Limb (tissue), 2 donors: ENCODE results near the gene MEGF11.

ENCODE experiments used
- DNase-seq, 2 donors: peaks; one replicate each; pipeline ENCODE4 v3.0.0-alpha.2; 2016; ENCODE audit errors: extremely low spot score in 2 of 2

MEGF11 gene

GRCh38 chr15:66240240-66240794 is 13.2 kb downstream of the MEGF11 start:
- no peak for DNase-seq

- DNase-seq = no peak
These were observed 14.0 kb downstream of the MEGF11 start for GRCh38 chr15:66239514-66239913.

DNA sequence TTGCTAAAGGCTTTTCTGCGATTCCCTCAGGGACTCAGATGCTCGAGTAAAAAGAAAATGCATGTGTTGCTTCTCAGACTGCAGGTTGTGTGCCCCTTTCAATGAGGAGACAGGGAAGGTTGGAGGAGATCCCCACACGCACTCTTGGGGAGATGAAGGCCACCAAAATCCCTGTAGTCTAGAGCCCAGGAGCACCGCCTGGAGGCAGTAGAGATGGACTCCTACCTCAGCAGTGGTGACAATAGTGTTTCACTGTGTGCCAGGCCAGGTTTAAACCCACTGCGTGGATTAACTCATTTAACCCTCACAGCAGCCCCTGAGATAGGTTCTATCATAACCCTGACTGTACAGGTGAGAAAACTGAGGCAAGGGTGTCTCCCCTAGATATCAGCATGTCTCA is 15.2 kb downstream of the MEGF11 start:
- no peak for DNase-seq

DNA sequence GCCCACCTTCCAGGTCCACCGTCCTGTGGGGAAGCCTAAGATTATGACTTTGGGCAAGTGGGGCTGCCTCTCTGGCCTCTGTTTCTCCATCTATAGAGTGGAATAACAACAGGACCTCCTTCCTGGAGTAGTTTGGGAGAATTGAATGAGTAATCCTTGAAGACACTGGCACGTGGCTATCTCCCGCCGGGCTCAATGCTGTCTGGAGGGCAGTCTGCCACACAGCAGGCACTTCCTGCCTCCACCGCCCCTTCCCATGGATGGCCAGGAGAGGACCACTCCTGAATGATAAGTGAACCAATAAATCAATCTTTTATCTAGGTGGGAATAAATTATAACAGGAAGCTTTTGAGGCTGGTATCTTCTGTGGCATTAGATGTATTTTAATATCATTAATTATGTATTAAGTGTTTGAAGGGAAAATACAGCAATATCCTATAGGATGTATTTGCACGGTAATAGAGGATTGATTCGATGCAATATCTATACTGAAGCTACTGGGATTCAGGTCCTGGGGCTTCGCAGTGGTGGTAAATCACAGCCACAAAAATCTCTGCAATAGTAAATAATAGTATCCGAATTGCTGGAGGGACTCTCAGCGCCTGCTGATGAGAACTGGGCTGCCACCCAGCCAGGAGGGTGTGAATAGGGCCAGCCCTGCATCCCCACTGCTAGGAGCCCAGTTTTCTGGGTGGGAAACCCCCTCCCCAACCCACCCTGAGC is 15.9 kb downstream of the MEGF11 start:
- DNase-seq = no peak

- no peak for DNase-seq
These were observed 16.7 kb downstream of the MEGF11 start for GRCh38 chr15:66236806-66237375.

GRCh38 chr15:66235866-66236265 is 17.7 kb downstream of the MEGF11 start:
- no peak for DNase-seq

DNA sequence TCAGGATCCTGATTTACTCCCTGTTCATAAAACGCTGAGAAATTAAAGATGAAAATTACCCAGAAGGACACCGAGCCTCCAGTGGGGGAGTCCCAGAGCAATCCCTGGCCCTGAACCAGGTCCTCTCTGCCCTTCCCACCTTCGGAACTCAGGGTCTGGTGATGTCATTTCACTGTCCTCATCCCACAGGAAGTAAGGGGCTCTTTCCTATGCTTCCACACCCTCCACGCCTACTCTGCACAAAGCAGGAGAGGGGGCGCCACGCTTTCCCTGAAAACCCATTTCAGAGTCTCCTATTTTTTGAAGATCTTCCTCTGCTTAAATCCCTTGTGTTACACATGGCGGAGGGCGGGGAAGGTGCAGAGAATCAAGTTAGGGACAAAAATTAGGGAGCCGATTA is 18.8 kb downstream of the MEGF11 start:
- DNase-seq = no peak

DNA sequence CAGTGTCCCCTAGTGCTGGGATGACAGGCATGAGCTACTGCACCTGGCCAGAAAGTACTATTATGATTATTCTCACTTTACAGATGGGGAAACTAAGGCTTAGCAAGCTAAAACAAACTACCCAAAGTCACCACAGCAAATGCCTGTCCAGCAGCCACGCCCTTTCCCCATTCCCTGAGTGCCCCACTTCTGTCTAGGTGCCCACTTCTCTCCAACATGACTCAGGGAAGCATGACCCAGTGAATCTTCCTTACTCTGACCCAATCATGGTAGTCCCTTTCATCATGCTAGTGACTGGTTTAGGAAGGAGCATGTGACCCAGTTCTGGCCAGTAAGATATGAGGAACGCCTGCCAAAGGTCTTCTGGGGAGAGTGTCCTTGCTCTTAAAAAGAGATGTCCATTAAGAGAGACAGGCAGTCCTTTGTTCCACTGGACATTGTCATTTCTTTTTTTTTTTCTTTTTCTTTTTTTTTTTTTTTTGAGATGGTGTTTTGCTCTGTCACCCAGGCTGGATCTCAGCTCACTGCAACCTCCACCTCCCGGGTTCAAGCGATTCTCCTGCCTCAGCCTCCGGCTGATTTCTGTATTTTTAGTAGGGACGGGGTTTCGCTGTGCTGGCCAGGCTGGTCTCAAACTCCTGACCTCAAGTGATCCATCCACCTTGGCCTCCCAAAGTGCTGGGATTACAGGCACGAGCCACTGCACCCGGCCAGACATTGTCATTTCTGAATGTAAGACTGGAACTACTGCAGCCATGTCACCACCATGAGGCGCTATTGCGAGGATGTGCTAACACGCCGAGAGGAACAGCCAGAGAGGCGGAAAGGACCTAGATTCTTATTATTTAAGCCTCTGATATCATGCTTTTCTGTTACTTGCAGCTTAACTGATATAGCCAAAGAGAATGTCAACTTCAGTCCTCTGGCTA is 19.8 kb downstream of the MEGF11 start:
- DNase-seq = no peak

GRCh38 chr15:66232267-66232625 is 21.3 kb downstream of the MEGF11 start:
- no peak for DNase-seq

DNA sequence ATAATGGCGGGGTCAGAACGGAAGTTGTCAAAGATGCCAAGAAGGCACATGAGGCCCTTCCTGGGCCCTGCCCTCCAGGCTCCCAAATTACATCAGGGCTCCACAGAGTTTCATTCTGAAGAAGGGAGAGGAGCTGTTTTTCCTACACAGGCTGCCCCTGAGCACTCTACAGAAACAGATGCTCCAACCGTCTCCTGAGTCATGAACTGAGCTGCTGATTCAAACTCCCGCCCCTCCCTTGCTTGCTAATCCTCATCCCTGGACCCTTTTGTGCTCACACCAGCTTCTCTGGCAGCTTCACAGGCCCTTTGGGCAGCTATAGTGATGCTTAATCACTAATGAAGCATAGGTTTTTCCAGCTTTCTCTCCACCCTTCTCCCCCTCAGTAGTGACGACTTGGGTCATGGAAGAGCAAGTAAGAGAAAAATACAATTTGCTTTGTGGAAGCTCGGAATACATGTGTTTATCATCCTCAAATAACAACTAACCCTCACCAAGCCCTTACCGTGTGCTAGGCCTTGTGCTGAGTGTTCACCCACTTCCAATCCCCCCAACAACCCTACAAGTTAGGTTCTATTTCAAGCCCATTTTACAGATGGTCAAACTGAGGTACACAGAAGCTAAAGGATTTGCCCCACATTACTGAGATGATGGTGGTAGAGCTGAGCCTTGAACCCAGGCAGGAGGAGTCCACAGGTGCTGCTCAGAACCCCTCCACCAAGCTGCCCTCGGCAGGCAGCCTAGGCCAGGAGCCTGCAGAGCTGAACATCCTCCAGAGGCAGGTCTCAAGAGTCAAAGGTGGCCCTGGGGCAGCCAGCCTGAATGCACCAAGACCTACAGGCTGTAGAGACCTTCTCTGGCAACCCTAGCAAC is 21.9 kb downstream of the MEGF11 start:
- DNase-seq = no peak

GRCh38 chr15:66229790-66230465 is 23.6 kb downstream of the MEGF11 start:
- no peak for DNase-seq

- no peak for DNase-seq
These were observed 24.5 kb downstream of the MEGF11 start for GRCh38 chr15:66228807-66229735.

GRCh38 chr15:66226736-66227135 is 26.8 kb downstream of the MEGF11 start:
- DNase-seq = no peak

DNA sequence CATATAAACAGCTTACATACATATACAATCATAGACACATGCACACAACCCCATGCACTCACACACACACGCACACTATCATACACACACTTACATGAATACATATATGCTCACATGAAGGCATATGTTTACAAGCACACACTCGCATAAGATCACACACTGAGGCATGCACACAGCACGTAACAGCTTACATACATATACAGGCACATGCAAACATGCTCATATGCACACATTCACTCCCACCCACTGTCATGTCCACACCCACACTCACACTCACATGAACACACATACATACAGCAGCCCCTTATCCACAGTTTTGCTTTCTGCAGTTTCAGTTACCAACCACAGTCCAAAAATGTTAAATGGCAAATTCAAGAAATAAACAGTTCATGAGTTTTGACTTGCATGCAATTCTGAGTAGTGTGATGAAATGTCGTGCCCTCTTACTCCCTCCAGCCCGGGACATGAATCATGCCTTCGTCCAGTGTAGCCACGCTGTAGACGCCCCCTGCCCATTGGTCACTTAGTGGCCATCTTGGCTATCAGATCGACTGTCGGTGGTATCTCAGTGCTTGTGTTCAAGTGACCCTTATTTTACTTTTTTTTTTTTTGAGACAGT is 27.8 kb downstream of the MEGF11 start:
- DNase-seq = no peak

DNA sequence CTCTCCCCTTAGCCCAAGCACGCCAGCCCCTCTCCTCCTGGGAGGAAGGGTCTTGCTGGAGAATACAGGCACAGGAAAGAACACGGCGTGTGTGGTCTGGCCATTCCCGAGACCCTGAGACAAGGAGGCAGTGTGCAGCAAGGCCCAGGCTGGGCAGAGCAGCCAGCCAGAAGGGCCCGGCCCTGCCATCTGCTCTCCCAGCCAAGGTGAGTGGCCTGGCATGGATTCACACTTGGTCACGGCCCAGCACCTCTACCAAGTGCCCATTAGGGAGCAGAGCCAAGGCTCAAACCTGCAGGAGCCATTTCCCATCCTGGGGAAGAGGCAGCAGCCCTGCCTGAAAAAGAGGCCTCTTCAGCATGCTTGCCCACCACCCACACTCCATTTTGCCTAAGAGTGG is 28.6 kb downstream of the MEGF11 start:
- peak in 1 of 2 donors; percentile 47 for DNase-seq

DNA sequence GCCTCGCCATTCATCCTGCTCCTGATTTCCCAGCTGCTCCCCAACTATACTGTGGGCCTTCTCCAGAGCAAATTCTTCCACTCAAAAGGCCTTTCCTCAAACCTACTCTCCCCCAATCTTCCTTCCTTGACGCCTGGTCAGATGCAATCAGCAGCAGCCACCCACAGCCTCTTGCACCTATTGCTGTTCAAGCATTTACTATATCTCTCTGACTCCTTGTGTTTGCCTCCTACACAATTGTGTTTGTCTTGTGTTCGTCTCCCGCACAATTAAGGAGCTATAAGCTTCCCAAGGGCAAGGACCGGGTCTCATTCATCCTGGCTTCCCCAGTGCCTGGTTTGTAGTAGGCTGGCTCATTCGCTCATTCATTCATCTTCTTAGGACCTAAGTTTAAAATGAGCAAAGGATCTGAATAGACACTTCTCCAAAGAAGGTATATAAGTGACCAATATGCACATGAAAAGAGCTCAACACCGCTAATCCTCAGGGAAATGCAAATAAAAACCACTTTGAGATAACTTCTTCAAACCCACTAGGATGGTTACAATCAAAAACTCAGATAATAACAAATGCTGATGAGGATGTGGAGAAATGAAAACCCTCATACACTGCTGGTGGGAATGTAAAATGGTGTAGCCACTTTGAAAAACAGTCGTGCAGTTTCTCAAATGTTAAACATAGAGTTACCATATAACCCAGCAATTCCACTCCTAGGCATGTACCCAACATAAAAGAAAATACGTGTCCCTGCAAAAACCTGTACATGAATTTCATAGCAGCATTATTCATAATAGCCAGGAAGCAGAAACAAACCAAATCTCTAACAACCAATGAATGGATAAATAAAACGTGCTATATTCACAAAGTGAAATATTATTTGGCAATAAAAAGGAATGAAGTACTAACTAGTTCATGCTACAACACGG is 31.0 kb downstream of the MEGF11 start:
- DNase-seq = no peak

DNA sequence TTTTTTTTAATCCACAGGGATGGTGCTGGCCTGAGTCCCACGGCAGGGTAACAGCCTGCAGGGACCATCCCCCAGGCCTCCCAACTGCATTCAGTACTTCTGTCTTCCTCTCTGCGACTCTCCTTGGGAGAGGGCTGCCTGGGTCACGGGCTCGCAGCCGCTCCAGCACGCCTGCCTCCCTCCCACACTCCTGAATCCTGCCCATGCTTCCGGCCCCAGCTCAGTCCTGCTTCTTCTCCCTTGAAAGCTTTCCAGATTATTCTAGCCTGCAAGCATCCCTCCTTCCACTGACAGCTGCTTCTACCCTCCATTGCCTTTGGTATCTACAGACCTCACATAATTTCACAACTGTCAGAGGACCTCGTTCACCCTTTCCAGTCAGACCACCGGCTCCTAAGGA is 32.4 kb downstream of the MEGF11 start:
- DNase-seq = no peak

- DNase-seq = no peak
These were observed 32.9 kb downstream of the MEGF11 start for GRCh38 chr15:66220601-66221000.
